Stimulated activated naive B cell treated with anti-CD40 and anti-IgM and Interleukin-4, amounts not matched to agents 10 μg/mL and 1 μg/mL and 100 μg/mL, for 72 hours (primary cell): Measurements from ENCODE around the gene PRMT1.

Source experiments
- ATAC-seq, 2 donors: fragments of 150-1000 bp; cut with Tn5 transposase; replicated peaks; 2 replicates each; pipeline ENCODE4 v1.10.0; 2021; ENCODE audit warnings: moderate library complexity in 1 of 2
- DNase-seq: peaks from one replicate; pipeline ENCODE4 v3.0.0; 2021
- H3K27ac Mint-ChIP-seq: one replicate; pipeline ENCODE4 v1.8.0; 2022; ENCODE audit warnings: mild to moderate bottlenecking, mixed read lengths
- H3K27me3 Mint-ChIP-seq, 2 donors: one replicate each; pipeline ENCODE4 v1.8.0; 2022; ENCODE audit warnings: mixed read lengths in 2 of 2
- H3K36me3 Mint-ChIP-seq, 2 donors: one replicate each; pipeline ENCODE4 v1.8.0; 2022; ENCODE audit warnings: mixed read lengths in 2 of 2, mild to moderate bottlenecking in 1 of 2
- H3K4me1 Mint-ChIP-seq, 2 donors: one replicate each; pipeline ENCODE4 v1.8.0; 2022; ENCODE audit warnings: mixed read lengths in 2 of 2, mild to moderate bottlenecking in 1 of 2
- H3K4me3 Mint-ChIP-seq, 2 donors: one replicate each; pipeline ENCODE4 v1.8.0; 2022; ENCODE audit warnings: mild to moderate bottlenecking in 2 of 2, mixed read lengths in 2 of 2, moderate library complexity in 1 of 2
- H3K9me3 Mint-ChIP-seq, 2 donors: one replicate each; pipeline ENCODE4 v1.8.0; 2022; ENCODE audit warnings: mixed read lengths in 2 of 2, mild to moderate bottlenecking in 1 of 2

Gene PRMT1

DNA sequence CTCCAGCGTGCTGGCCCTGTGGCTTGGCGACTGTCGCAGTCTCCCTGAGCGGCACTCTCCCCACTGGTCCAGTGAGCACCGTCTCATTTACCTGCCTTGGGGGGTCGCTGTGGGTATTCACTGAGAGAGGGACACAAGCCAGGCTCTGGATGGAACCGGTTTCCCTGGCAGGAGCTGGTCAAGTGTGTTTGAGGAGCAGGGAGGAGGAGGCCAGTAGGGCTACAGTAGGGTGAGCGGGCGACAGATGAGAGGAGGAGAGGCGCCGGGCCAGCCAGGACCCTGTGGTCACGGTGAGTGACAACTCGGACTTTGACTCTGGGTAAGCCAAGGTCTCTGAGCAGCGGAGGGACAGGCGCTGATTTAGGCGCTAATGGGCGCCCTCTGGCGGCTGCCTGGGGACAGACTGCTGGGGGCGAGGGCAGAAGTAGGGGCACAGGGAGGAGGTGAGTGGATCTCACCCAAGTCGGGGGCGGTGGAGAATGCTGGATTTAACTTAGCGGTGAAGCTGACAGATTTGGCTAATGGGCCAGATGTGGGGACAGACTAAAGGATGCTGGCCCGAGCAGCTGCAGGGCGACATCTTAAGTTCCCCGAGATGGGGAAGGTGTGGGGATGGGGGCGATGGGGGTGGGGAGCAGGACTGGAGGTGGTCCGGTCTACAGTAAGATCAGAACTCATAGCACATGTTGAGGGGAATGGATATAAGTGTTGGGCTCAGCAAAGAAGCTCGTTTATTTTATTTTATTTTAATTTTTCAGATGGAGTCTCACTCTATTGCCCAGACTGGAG lies 4.7 kb upstream of the PRMT1 start:
- peak overlapping the region; percentile 31 for H3K27ac Mint-ChIP-seq
- H3K9me3 Mint-ChIP-seq: no peaks in the 10 kb centered on the region
- H3K4me3 Mint-ChIP-seq: peak overlapping the region in 1 of 2 donors; percentile 14
- peaks cover 22 to 28% of the 10 kb centered on the region in 2 donors for H3K4me1 Mint-ChIP-seq
- peaks cover 17 to 33% of the 10 kb centered on the region in 2 donors for H3K36me3 Mint-ChIP-seq
- ATAC-seq: peak in 1 of 2 donors; percentile 20
- peak; percentile 64 for DNase-seq
- no peaks in the 10 kb centered on the region for H3K27me3 Mint-ChIP-seq

DNA sequence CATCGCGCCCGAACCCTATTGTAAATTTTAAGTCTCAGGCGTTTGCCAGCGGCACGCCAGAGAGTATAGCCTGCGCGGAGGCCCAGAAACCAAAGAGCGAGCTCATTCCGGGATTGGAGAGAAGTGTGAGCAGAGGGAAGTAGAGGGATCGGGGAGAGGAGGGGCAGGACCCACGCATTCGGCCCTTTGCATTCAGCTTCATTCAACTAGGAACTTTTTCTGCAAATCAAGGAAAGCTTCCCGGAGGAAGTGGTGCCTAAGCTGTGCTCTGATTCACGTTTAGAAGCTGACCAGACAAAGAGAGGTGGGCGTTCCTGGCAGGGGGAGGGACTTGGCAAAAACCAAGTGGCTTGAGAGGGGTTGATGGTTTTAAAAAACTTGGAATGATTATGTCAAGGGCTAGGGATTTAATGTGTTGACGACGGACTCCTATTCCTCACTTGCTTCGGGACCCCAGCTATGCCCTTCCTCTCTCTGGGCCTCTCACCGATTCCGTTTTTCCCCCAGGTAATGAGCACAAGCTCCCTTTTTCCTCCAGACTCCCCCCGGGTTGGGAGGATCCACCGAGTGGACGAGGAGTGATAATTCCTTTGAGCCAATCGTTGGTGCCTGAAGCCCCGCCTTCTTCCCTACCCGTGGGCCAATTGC lies 811 bp upstream of the PRMT1 start:
- DNase-seq: no peak
- Mint-ChIP-seq H3K4me1 (peaks cover 39 to 56% of the 10 kb centered on the region in 2 donors), H3K4me3 (peak overlapping the region; percentile 87 to 90), H3K36me3 (peaks cover 14 to 34% of the 10 kb centered on the region in 2 donors), H3K9me3 (no peaks in the 10 kb centered on the region), H3K27me3 (no peaks in the 10 kb centered on the region), H3K27ac (peak overlapping the region; percentile 99)
- peak; percentile 11 to 19 for ATAC-seq

DNA sequence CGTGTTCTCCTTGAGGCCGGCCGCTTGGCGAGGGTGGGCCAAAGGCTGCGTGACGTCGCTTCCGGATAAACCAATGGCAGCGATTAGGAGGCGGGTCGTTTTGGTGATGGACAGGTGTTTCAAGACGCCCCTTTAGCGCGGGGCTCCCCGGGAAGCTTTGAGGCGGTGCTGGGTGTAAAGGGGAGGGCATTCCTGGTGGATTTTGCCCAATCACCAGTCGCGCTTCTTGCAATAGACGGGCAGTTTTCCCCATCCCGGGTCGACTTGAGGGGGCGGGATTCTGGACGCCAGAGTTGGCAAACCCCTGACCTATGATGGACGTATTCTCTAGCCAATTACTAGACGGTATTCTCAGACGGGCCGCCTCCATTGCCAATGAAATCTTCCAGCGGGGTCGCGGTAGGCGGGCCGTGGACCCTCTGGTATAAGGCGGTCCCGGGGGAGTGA lies 264 bp upstream of the PRMT1 start:
- DNase-seq (peak; percentile 99), ATAC-seq (peak; percentile 73 to 77)
- Mint-ChIP-seq H3K27ac (peak overlapping the region; percentile 99), H3K27me3 (no peaks in the 10 kb centered on the region), H3K36me3 (peaks cover 16 to 35% of the 10 kb centered on the region in 2 donors), H3K9me3 (no peaks in the 10 kb centered on the region), H3K4me1 (peaks cover 38 to 54% of the 10 kb centered on the region in 2 donors), H3K4me3 (peak overlapping the region; percentile 87 to 90)

DNA sequence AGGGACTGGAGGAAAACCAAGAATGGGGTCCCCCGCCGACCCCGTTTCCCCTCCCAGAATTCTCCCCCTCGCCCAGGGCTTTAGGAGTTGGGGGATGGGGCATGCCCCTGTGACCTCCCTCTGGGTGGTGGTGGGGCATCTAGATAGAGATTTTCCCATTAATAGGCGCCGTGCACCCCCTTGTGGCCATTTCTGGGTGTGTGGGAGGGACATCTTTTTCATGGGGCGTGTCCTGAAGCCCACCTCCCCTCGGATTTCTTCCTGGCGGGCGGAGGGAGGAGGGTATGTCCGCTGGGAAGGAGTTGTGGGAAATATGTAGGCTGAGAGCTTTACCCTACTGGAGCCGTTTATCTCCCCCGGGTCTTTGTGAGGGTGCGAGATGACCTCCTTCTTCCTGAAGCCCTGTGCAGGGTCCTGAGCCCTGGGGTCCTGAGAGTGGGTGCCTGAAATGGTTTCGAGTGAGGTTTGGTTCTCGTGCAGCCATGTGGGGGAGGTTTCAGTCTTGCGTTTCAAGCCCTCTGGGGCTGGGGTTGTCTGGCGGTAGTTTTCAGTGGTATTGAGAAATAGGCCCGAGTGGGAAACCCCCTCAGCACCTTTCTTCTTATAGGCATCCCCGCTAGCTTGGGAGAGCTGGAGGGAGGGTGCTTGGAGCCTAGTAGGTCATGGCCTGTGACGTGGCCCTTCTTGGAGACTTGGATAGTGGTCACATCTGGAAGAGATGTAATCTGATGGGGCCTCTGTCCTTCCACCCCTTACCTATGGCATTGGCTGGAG lies 1.0 kb downstream of the PRMT1 start:
- H3K4me1 Mint-ChIP-seq: peaks cover 32 to 45% of the 10 kb centered on the region in 2 donors
- H3K27me3 Mint-ChIP-seq: no peaks in the 10 kb centered on the region
- peak overlapping the region; percentile 87 to 90 for H3K4me3 Mint-ChIP-seq
- ATAC-seq: peak; percentile 44 to 46
- H3K9me3 Mint-ChIP-seq: no peaks in the 10 kb centered on the region
- H3K36me3 Mint-ChIP-seq: peaks cover 20 to 33% of the 10 kb centered on the region in 2 donors
- peak; percentile 84 for DNase-seq
- H3K27ac Mint-ChIP-seq: peak overlapping the region; percentile 99

DNA sequence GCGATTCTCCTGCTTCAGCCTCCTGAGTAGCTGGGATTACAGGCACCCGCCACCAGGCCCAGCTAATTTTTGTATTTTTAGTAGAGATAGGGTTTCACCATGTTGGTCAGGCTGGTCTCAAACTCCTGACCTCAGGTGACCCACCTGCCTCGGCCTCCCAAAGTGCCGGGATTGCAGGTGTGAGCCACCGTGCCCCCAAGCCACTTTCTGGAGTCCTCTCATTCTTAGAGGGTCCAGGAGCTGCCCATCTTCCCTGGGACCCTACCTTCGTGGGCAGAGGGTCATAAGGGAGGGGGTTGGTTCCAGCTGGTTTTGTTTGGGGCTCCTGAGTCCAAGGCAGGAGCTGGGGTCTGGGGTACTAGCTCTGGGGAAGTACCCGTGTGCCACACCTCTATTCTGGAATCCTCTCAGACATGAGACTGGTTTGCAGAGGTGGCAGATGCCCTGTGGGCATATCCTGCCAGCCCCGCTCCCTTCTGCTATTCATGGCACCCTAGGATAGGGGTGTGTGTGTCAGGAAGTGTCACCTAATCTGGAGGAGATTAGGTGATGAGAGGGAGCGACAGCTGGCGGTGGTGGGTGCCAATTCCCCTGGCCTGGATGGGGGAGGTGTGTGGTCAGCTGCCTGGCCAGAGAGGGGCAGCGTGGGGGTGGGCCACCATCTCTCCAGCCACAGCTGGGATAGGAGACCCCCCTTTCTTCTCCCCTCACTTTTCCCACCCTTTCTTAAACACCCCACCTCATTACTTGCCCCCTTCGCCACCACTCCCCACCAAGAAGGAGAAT lies 2.1 kb downstream of the PRMT1 start:
- Mint-ChIP-seq H3K27me3 (no peaks in the 10 kb centered on the region), H3K36me3 (peaks cover 25 to 35% of the 10 kb centered on the region in 2 donors), H3K4me3 (peak overlapping the region; percentile 87 to 90), H3K4me1 (peaks cover 29 to 52% of the 10 kb centered on the region in 2 donors), H3K27ac (peak overlapping the region; percentile 99), H3K9me3 (no peaks in the 10 kb centered on the region)
- ATAC-seq (no peak), DNase-seq (no peak)

GRCh38 chr19:49679771-49680413 lies 2.8 kb downstream of the PRMT1 start:
- Mint-ChIP-seq H3K9me3 (no peaks in the 10 kb centered on the region), H3K4me1 (peaks cover 30 to 53% of the 10 kb centered on the region in 2 donors), H3K4me3 (peak overlapping the region; percentile 87 to 90), H3K27me3 (no peaks in the 10 kb centered on the region), H3K27ac (peak overlapping the region; percentile 57), H3K36me3 (peaks cover 29 to 39% of the 10 kb centered on the region in 2 donors)
- DNase-seq (no peak), ATAC-seq (no peak)

DNA sequence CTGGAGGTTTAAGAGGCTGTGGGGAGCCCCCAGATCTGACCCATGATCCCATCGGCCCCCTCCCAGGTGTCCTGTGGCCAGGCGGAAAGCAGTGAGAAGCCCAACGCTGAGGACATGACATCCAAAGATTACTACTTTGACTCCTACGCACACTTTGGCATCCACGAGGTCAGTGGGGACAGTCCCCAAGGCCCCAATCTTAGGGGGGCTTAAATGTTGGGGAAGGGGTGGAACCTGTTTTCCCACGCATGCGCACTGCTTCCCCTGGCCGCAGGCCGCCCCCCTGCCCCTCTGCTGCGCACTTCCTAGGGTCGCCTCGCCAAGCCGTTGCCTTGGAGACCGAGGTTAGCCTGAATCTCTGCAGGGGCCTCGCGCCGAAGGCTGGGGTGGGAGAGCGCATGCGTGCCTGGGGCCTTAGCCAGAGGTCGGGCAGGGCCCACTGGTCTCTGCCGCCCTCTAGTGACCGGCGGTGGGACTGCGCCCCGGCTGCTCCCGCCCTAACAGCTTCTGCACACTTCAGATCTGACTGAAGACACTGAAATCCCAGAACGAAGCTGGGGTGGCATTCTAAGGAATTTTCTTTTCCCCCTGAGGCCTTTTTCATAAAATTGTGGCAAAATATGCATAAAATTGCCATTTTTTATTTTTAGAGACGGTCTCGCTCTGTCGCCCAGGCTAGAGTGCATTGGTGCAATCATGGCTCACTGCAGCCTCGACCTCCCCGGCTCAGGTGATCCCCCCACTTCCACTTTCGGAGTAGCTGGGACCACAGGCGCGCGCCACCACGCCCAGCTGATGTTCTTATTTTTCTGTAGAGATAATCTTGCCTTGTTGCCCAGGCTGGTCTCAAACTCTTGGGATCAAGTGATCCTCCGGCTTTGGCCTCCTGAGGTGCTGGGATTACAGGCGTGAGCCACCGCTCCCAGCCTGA lies 3.6 kb downstream of the PRMT1 start:
- no peaks in the 10 kb centered on the region for H3K9me3 Mint-ChIP-seq
- peaks cover 37 to 47% of the 10 kb centered on the region in 2 donors for H3K36me3 Mint-ChIP-seq
- H3K4me1 Mint-ChIP-seq: peaks cover 33 to 59% of the 10 kb centered on the region in 2 donors
- ATAC-seq (peak; percentile 8), DNase-seq (peak; percentile 87)
- H3K4me3 Mint-ChIP-seq: peak overlapping the region; percentile 87 to 90
- H3K27ac Mint-ChIP-seq: peak overlapping the region; percentile 69
- no peaks in the 10 kb centered on the region for H3K27me3 Mint-ChIP-seq

- H3K27ac Mint-ChIP-seq: no peak overlapping the region
- H3K9me3 Mint-ChIP-seq: no peaks in the 10 kb centered on the region
- H3K27me3 Mint-ChIP-seq: no peaks in the 10 kb centered on the region
- H3K4me1 Mint-ChIP-seq: peaks cover 33 to 54% of the 10 kb centered on the region in 2 donors
- DNase-seq (no peak), ATAC-seq (no peak)
- H3K4me3 Mint-ChIP-seq: no peak overlapping the region
- peaks cover 38 to 54% of the 10 kb centered on the region in 2 donors for H3K36me3 Mint-ChIP-seq
Measured at GRCh38 chr19:49681830-49682229, 4.8 kb downstream of the PRMT1 start.

GRCh38 chr19:49682274-49682673 lies 5.2 kb downstream of the PRMT1 start:
- Mint-ChIP-seq H3K36me3 (peaks cover 38 to 55% of the 10 kb centered on the region in 2 donors), H3K27ac (no peak overlapping the region), H3K9me3 (no peaks in the 10 kb centered on the region), H3K4me1 (peaks cover 35 to 58% of the 10 kb centered on the region in 2 donors), H3K27me3 (no peaks in the 10 kb centered on the region), H3K4me3 (no peak overlapping the region)
- DNase-seq (no peak), ATAC-seq (no peak)

DNA sequence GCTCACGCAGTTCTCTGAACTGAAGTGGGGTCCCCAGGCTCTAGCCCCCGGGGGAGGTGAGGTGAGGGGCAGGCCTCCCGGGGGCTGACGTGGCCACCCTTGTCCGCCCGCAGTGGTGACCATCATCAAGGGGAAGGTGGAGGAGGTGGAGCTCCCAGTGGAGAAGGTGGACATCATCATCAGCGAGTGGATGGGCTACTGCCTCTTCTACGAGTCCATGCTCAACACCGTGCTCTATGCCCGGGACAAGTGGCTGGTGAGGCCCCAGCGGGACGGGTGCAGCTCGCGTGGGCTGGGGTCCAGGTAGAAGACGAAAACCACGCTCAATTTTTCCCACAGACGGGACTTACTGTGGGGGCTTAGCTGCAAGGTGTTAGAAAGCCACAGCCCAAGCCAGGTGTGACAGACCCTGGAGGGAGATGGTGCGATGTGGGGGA lies 6.8 kb downstream of the PRMT1 start:
- Mint-ChIP-seq H3K4me3 (no peak overlapping the region), H3K36me3 (peaks cover 47 to 64% of the 10 kb centered on the region in 2 donors), H3K4me1 (peaks cover 39 to 57% of the 10 kb centered on the region in 2 donors), H3K9me3 (no peaks in the 10 kb centered on the region), H3K27ac (peak overlapping the region; percentile 62), H3K27me3 (no peaks in the 10 kb centered on the region)
- ATAC-seq (no peak), DNase-seq (no peak)

DNA sequence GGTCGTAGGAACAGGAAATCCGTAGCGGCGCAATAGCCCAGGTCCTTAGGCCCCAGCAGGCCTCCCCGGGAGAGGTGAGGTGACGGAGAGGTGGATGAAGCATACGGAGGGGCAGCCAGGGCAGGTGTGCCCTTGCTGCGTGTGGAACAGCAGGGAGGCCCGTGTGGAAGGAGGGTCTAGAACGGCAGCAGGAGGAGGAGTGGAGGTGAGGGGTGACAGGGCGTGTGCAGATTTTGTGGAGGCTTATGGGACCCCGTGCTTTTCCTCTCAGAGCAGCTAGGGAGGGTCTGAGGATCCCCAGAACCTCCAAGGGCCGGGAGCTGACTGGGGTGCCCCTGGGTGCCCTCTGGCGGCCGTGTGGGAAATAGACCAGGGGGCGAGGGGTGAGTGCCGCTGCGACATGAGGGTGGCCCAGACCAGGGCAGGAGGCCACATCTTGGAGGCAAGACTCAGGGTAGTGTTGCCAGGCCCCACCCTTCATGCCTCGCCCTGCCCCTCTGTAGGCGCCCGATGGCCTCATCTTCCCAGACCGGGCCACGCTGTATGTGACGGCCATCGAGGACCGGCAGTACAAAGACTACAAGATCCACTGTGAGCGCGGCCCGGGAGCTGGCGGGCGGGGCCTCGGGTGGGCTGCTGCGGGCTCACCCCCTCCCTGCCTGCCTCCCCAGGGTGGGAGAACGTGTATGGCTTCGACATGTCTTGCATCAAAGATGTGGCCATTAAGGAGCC lies 7.3 kb downstream of the PRMT1 start:
- Mint-ChIP-seq H3K4me1 (peaks cover 39 to 57% of the 10 kb centered on the region in 2 donors), H3K27ac (peak overlapping the region; percentile 56), H3K9me3 (no peaks in the 10 kb centered on the region), H3K4me3 (no peak overlapping the region), H3K36me3 (peaks cover 51 to 70% of the 10 kb centered on the region in 2 donors), H3K27me3 (no peaks in the 10 kb centered on the region)
- DNase-seq (no peak), ATAC-seq (peak in 1 of 2 donors; percentile 25)
